Muscle layer of colon (tissue), 2 donors: Measurements from ENCODE around the gene ITGB2.

Experiments used
- H3K27ac ChIP-seq: one replicate; pipeline ENCODE4 v1.7.0; 2013; ENCODE audit warnings: low read depth, mild to moderate bottlenecking, low read length, moderate library complexity
- H3K27me3 ChIP-seq, 2 donors: one replicate each; pipeline ENCODE4 v1.7.0; 2013; ENCODE audit warnings: low read length in 2 of 2, mild to moderate bottlenecking in 2 of 2; ENCODE audit not compliant: insufficient read depth in 2 of 2, control insufficient read depth in 1 of 2
- H3K36me3 ChIP-seq: one replicate; pipeline ENCODE4 v1.7.0; 2013; ENCODE audit warnings: mild to moderate bottlenecking, low read length; ENCODE audit not compliant: insufficient read depth
- H3K4me1 ChIP-seq: one replicate; pipeline ENCODE4 v1.7.0; 2013; ENCODE audit warnings: mild to moderate bottlenecking, low read length; ENCODE audit not compliant: insufficient read depth
- H3K4me3 ChIP-seq, 2 donors: one replicate each; pipeline ENCODE4 v1.7.0; 2013; ENCODE audit warnings: low read length in 2 of 2, low read depth in 1 of 2, mild to moderate bottlenecking in 1 of 2, moderate library complexity in 1 of 2
- H3K9ac ChIP-seq: one replicate; pipeline ENCODE4 v1.7.0; 2013; ENCODE audit warnings: low read length
- H3K9me3 ChIP-seq: one replicate; pipeline ENCODE4 v1.7.0; 2013; ENCODE audit warnings: mild to moderate bottlenecking, low read length
- donor health status: abdominal sarcoma.
- donor health status: Adenocarcinoma of cecum.

ITGB2 gene

GRCh38 chr21:44893948-44894656 is 26.6 kb downstream of the ITGB2 start:
- no peaks in the 10 kb centered on the region for H3K4me1 ChIP-seq
- H3K36me3 ChIP-seq: no peaks in the 10 kb centered on the region
- H3K27ac ChIP-seq: no peak overlapping the region
- H3K9ac ChIP-seq: no peak overlapping the region
- peaks cover 0 to 6% of the 10 kb centered on the region in 2 donors for H3K27me3 ChIP-seq
- no peaks in the 10 kb centered on the region for H3K9me3 ChIP-seq
- no peak overlapping the region for H3K4me3 ChIP-seq

GRCh38 chr21:44893278-44893556 is 27.5 kb downstream of the ITGB2 start:
- Histone ChIP-seq H3K27me3 (peaks cover 0 to 6% of the 10 kb centered on the region in 2 donors), H3K4me1 (no peaks in the 10 kb centered on the region), H3K9me3 (no peaks in the 10 kb centered on the region), H3K9ac (no peak overlapping the region), H3K36me3 (no peaks in the 10 kb centered on the region), H3K27ac (no peak overlapping the region), H3K4me3 (no peak overlapping the region)

GRCh38 chr21:44892536-44893277 is 28.0 kb downstream of the ITGB2 start:
- Histone ChIP-seq H3K27ac (no peak overlapping the region), H3K27me3 (peaks cover 0 to 6% of the 10 kb centered on the region in 2 donors), H3K4me1 (no peaks in the 10 kb centered on the region), H3K9ac (no peak overlapping the region), H3K36me3 (no peaks in the 10 kb centered on the region), H3K4me3 (no peak overlapping the region), H3K9me3 (no peaks in the 10 kb centered on the region)

- Histone ChIP-seq H3K4me3 (no peak overlapping the region), H3K36me3 (no peaks in the 10 kb centered on the region), H3K4me1 (no peaks in the 10 kb centered on the region), H3K9ac (no peak overlapping the region), H3K9me3 (no peaks in the 10 kb centered on the region), H3K27ac (no peak overlapping the region), H3K27me3 (peaks cover 0 to 6% of the 10 kb centered on the region in 2 donors)
Observed at GRCh38 chr21:44892095-44892494, 28.6 kb downstream of the ITGB2 start.

GRCh38 chr21:44891631-44892031 is 29.1 kb downstream of the ITGB2 start:
- Histone ChIP-seq H3K9me3 (no peaks in the 10 kb centered on the region), H3K4me3 (no peak overlapping the region), H3K9ac (no peak overlapping the region), H3K27me3 (peaks cover 0 to 6% of the 10 kb centered on the region in 2 donors), H3K4me1 (no peaks in the 10 kb centered on the region), H3K36me3 (no peaks in the 10 kb centered on the region), H3K27ac (no peak overlapping the region)

- Histone ChIP-seq H3K36me3 (no peaks in the 10 kb centered on the region), H3K27me3 (peaks cover 0 to 6% of the 10 kb centered on the region in 2 donors), H3K4me3 (no peak overlapping the region), H3K9me3 (no peaks in the 10 kb centered on the region), H3K27ac (no peak overlapping the region), H3K4me1 (no peaks in the 10 kb centered on the region), H3K9ac (no peak overlapping the region)
Observed at GRCh38 chr21:44890961-44891541, 29.6 kb downstream of the ITGB2 start.

- peaks cover 0 to 6% of the 10 kb centered on the region in 2 donors for H3K27me3 ChIP-seq
- H3K27ac ChIP-seq: no peak overlapping the region
- H3K9ac ChIP-seq: no peak overlapping the region
- no peak overlapping the region for H3K4me3 ChIP-seq
- no peaks in the 10 kb centered on the region for H3K9me3 ChIP-seq
- no peaks in the 10 kb centered on the region for H3K36me3 ChIP-seq
- H3K4me1 ChIP-seq: no peaks in the 10 kb centered on the region
Observed at GRCh38 chr21:44890338-44890931, 30.3 kb downstream of the ITGB2 start.

- no peaks in the 10 kb centered on the region for H3K4me1 ChIP-seq
- no peaks in the 10 kb centered on the region for H3K9me3 ChIP-seq
- no peak overlapping the region for H3K27ac ChIP-seq
- no peak overlapping the region for H3K4me3 ChIP-seq
- peaks cover 0 to 6% of the 10 kb centered on the region in 2 donors for H3K27me3 ChIP-seq
- H3K9ac ChIP-seq: no peak overlapping the region
- H3K36me3 ChIP-seq: no peaks in the 10 kb centered on the region
Observed at GRCh38 chr21:44889625-44890337, 30.9 kb downstream of the ITGB2 start.

GRCh38 chr21:44888581-44889550 is 31.8 kb downstream of the ITGB2 start:
- H3K36me3 ChIP-seq: no peaks in the 10 kb centered on the region
- H3K9ac ChIP-seq: no peak overlapping the region
- H3K27me3 ChIP-seq: peaks cover 0 to 6% of the 10 kb centered on the region in 2 donors
- H3K27ac ChIP-seq: no peak overlapping the region
- no peaks in the 10 kb centered on the region for H3K4me1 ChIP-seq
- no peak overlapping the region for H3K4me3 ChIP-seq
- H3K9me3 ChIP-seq: no peaks in the 10 kb centered on the region

GRCh38 chr21:44887807-44888580 is 32.7 kb downstream of the ITGB2 start:
- no peaks in the 10 kb centered on the region for H3K9me3 ChIP-seq
- H3K9ac ChIP-seq: no peak overlapping the region
- peaks cover 0 to 6% of the 10 kb centered on the region in 2 donors for H3K27me3 ChIP-seq
- no peak overlapping the region for H3K27ac ChIP-seq
- H3K36me3 ChIP-seq: no peaks in the 10 kb centered on the region
- H3K4me3 ChIP-seq: no peak overlapping the region
- no peaks in the 10 kb centered on the region for H3K4me1 ChIP-seq
